Epithelial cell of proximal tubule (primary cell): ENCODE data around the gene CELF4. TPM values are rescaled to one million over a fixed set of nuclear protein-coding genes. Genes with fewer than 3 reads are reported as not detected.

Experiments used
- DNase-seq: peaks from one replicate; pipeline ENCODE4 v3.0.0-alpha.2; 2011; ENCODE audit warnings: low read depth
- H3K4me3 ChIP-seq: 2 replicates; pipeline ENCODE4 v1.5.1; 2011; ENCODE audit warnings: low read depth, mild to moderate bottlenecking, low read length
- CTCF ChIP-seq: conservative IDR thresholded peaks from 2 replicates; pipeline ENCODE4 v1.5.1; 2012; ENCODE audit warnings: low read depth, mild to moderate bottlenecking, low read length
- total RNA-seq: library from RNA; depleted of rRNA; stranded (reverse); fragments of >200 nt; gene quantifications from 2 replicates; pipeline ENCODE4 v1.2.3, GENCODE V29; 2015

CELF4 gene
- total RNA-seq, 1 donor from 2014 or later, result not detected

- no peak for TF ChIP-seq CTCF
- no peak overlapping the region for H3K4me3 ChIP-seq
- no peak for DNase-seq
These were observed 78.8 kb downstream of the CELF4 start for GRCh38 chr18:37486848-37487247.

- DNase-seq, result no peak
- peak overlapping the region; percentile 30 for H3K4me3 ChIP-seq
- peak; percentile 26 for TF ChIP-seq CTCF
These were observed 80.4 kb downstream of the CELF4 start for GRCh38 chr18:37484983-37485834.

- TF ChIP-seq CTCF, result no peak
- no peak overlapping the region for H3K4me3 ChIP-seq
- DNase-seq, result no peak
These were observed 81.4 kb downstream of the CELF4 start for GRCh38 chr18:37483984-37484819.

GRCh38 chr18:37483221-37483971 lies 82.2 kb downstream of the CELF4 start:
- no peak for DNase-seq
- no peak overlapping the region for H3K4me3 ChIP-seq
- TF ChIP-seq CTCF, result no peak

- no peak for DNase-seq
- TF ChIP-seq CTCF, result no peak
- no peak overlapping the region for H3K4me3 ChIP-seq
These were observed 83.2 kb downstream of the CELF4 start for GRCh38 chr18:37482433-37482832.

- no peak for DNase-seq
- H3K4me3 ChIP-seq, result no peak overlapping the region
- TF ChIP-seq CTCF, result no peak
These were observed 83.6 kb downstream of the CELF4 start for GRCh38 chr18:37482002-37482401.
